HepG2 (cell line): ENCODE measurements around the gene MAFF. TPM values are rescaled to one million over a fixed set of nuclear protein-coding genes. Genes with fewer than 3 reads are reported as not detected.

Experiments
- ELF3 ChIP-seq: IDR thresholded peaks from 2 replicates; pipeline ENCODE4 v1.6.1; 2016; ENCODE audit warnings: missing genetic modification reagents, missing compliant biosample characterization
- ESRRA ChIP-seq: sonication (generic); formaldehyde crosslinking; IDR thresholded peaks from 2 replicates; pipeline ENCODE4 v1.5.1; 2020; ENCODE audit warnings: mild to moderate bottlenecking, low read depth, missing genetic modification reagents
- EZH2 ChIP-seq: conservative IDR thresholded peaks from 2 replicates; pipeline ENCODE4 v1.6.1; 2012; ENCODE audit warnings: mild to moderate bottlenecking, low read depth, low read length, moderate library complexity
- FOXK2 ChIP-seq: fragments of 450-650 bp; IDR thresholded peaks from 2 replicates; pipeline ENCODE4 v1.6.1; 2016
- GABPB1 ChIP-seq: IDR thresholded peaks from 2 replicates; pipeline ENCODE4 v1.6.1; 2016; ENCODE audit warnings: mild to moderate bottlenecking, missing genetic modification reagents, moderate library complexity, missing compliant biosample characterization
- KLF15 ChIP-seq: sonication (generic); formaldehyde crosslinking; IDR thresholded peaks from 2 replicates; pipeline ENCODE4 v1.8.1; 2023; ENCODE audit warnings: borderline replicate concordance, mild to moderate bottlenecking, inconsistent platforms, missing genetic modification reagents, mixed read lengths
- MATR3 ChIP-seq: sonication (generic); formaldehyde crosslinking; IDR thresholded peaks from 2 replicates; pipeline ENCODE4 v1.4.0; 2020; ENCODE audit warnings: missing genetic modification reagents
- POGZ ChIP-seq: sonication (generic); formaldehyde crosslinking; IDR thresholded peaks from 2 replicates; pipeline ENCODE4 v1.4.0; 2020; ENCODE audit warnings: mild to moderate bottlenecking, missing genetic modification reagents
- RARA ChIP-seq: IDR thresholded peaks from 2 replicates; pipeline ENCODE4 v1.6.1; 2016; ENCODE audit warnings: missing genetic modification reagents, missing compliant biosample characterization
- RXRB ChIP-seq: IDR thresholded peaks from 2 replicates; pipeline ENCODE4 v1.6.1; 2016; ENCODE audit warnings: borderline replicate concordance, missing genetic modification reagents, missing compliant biosample characterization
- XRCC5 ChIP-seq: fragments of 200-400 bp; formaldehyde crosslinking; optimal IDR thresholded peaks from 2 replicates; pipeline ENCODE3; 2017; ENCODE audit warnings: mild to moderate bottlenecking, low read length
- ZBTB20 ChIP-seq: sonication (generic); formaldehyde crosslinking; IDR thresholded peaks from 2 replicates; pipeline ENCODE4 v1.8.1; 2023; ENCODE audit warnings: missing genetic modification reagents, low read depth, mild to moderate bottlenecking, borderline replicate concordance
- ZC3H13 ChIP-seq: sonication (generic); formaldehyde crosslinking; IDR thresholded peaks from 2 replicates; pipeline ENCODE4 v1.8.1; 2023; ENCODE audit warnings: mild to moderate bottlenecking, missing genetic modification reagents, moderate library complexity
- ZNF253 ChIP-seq: sonication (generic); formaldehyde crosslinking; IDR thresholded peaks from 2 replicates; pipeline ENCODE4 v1.8.0; 2022; ENCODE audit warnings: mild to moderate bottlenecking, missing genetic modification reagents, borderline replicate concordance
- ZNF430 ChIP-seq: sonication (generic); formaldehyde crosslinking; IDR thresholded peaks from 2 replicates; pipeline ENCODE4 v1.9.0; 2021; ENCODE audit warnings: mild to moderate bottlenecking, missing genetic modification reagents
- ZNF562 ChIP-seq: sonication (generic); formaldehyde crosslinking; IDR thresholded peaks from 2 replicates; pipeline ENCODE4 v1.8.0; 2022; ENCODE audit warnings: missing genetic modification reagents, borderline replicate concordance
- ZNF678 ChIP-seq: sonication (generic); formaldehyde crosslinking; IDR thresholded peaks from 2 replicates; pipeline ENCODE4 v1.4.0; 2020; ENCODE audit warnings: mild to moderate bottlenecking, missing genetic modification reagents
- ZNF781 ChIP-seq: sonication (generic); formaldehyde crosslinking; IDR thresholded peaks from 2 replicates; pipeline ENCODE4 v1.5.1; 2020; ENCODE audit warnings: borderline replicate concordance, mild to moderate bottlenecking, missing genetic modification reagents; ENCODE audit errors: not compliant biosample characterization
- polyA plus RNA-seq, 8 experiments: library from polyadenylated mRNA; depleted of rRNA in 3 of 8; stranded (reverse) in 7 of 8; unstranded in 1 of 8; fragments of >200 nt; fragmentation: Illumina TruSeq in 4 of 8; extraction: Trizol in 4 of 8; gene quantifications; 2 replicates each; pipeline versions ENCODE4 v1.2.1 to v1.2.3, GENCODE V29; 2011 to 2016; ENCODE audit warnings: low read depth in 4 of 8, missing spikeins in 1 of 8, mixed read lengths in 1 of 8; ENCODE audit not compliant: insufficient read depth in 1 of 8
- total RNA-seq, 5 experiments: library from RNA; depleted of rRNA; stranded (reverse); fragments of >200 nt; fragmentation: Illumina TruSeq; extraction: Trizol; gene quantifications; 2 replicates each; pipeline ENCODE4 v1.2.3, GENCODE V29; 2016; ENCODE audit warnings: low read depth in 1 of 5
- TF ChIP-seq, protein P1 (sequence below): sonication (generic); formaldehyde crosslinking; conservative IDR thresholded peaks from 2 replicates; pipeline ENCODE4 v1.8.0; 2022; ENCODE audit warnings: mild to moderate bottlenecking, moderate library complexity, missing genetic modification reagents
- TF ChIP-seq, protein P2 (sequence below): fragments of 450-650 bp; IDR thresholded peaks from 2 replicates; pipeline ENCODE4 v1.6.1; 2017
- TF ChIP-seq, protein P3 (sequence below): sonication (generic); formaldehyde crosslinking; IDR thresholded peaks from 2 replicates; pipeline ENCODE4 v1.9.0; 2022; ENCODE audit warnings: low read depth, missing genetic modification reagents
- TF ChIP-seq, protein P4 (sequence below): sonication (generic); formaldehyde crosslinking; IDR thresholded peaks from 2 replicates; pipeline ENCODE4 v1.5.0; 2020; ENCODE audit warnings: mild to moderate bottlenecking, missing genetic modification reagents, moderate library complexity

MAFF gene
- total and polyA plus RNA-seq, 2 of the 13 experiments (the other 11 are each of a cell fraction or from before 2014, with no cell fraction given) = 5.4 to 14.3 TPM

DNA sequence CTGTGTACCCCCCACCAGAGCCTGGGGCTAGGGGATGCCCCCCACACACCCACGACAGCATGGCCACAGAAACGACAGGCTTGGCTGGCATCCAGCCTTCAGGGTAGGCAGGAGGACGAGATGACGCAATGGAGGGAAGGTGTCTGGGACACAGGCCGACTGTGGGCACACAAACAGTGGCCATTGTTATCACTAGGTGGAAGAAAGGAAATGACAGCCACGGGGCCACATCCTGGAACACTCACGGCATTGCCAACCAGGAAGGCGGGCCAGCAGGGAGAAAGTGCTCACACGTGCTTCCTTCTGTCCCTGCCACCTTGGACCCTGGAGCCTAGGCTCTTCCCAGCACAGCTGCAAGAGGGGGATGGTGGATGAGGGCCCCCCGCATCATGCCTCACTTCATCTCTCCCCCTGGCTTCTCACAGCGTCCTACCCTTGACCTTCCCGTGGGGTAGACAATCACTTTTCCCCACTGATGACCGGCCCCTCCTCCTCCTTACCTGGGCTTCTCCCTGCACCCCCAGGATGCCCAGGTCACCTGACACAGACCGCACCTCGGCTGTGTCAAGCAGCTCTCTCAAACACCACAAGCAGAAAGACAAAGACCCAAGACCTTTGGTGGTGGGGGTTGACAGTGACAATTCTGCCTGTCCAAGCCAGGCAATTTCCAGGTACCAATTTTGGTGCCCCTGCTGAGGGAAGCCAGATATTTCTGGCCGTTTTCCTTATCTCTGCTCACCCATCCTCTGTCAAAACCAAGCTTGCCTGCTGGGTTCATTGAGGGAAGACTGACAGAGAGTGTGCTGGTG is 28.8 kb upstream of the MAFF start (continued):
- TF ChIP-seq, protein P1, sequence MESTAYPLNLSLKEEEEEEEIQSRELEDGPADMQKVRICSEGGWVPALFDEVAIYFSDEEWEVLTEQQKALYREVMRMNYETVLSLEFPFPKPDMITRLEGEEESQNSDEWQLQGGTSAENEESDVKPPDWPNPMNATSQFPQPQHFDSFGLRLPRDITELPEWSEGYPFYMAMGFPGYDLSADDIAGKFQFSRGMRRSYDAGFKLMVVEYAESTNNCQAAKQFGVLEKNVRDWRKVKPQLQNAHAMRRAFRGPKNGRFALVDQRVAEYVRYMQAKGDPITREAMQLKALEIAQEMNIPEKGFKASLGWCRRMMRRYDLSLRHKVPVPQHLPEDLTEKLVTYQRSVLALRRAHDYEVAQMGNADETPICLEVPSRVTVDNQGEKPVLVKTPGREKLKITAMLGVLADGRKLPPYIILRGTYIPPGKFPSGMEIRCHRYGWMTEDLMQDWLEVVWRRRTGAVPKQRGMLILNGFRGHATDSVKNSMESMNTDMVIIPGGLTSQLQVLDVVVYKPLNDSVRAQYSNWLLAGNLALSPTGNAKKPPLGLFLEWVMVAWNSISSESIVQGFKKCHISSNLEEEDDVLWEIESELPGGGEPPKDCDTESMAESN (CRISPR knock-in tag) = 0 out of 2 replicates have a peak, but pooled peaks have one; percentile 3
- TF ChIP-seq ZNF781 = no peak
- TF ChIP-seq ZNF562 = no peak
- TF ChIP-seq ZNF253 (CRISPR knock-in tag) = 0 out of 2 replicates have a peak, but pooled peaks have one; percentile 45
- TF ChIP-seq ZNF430 (CRISPR knock-in tag) = no peak
- no peak for TF ChIP-seq ZBTB20 (CRISPR knock-in tag)
- no peak for TF ChIP-seq ZC3H13 (CRISPR knock-in tag)
- peak; percentile 70 for TF ChIP-seq ELF3 (CRISPR knock-in tag)
- TF ChIP-seq, protein P2, sequence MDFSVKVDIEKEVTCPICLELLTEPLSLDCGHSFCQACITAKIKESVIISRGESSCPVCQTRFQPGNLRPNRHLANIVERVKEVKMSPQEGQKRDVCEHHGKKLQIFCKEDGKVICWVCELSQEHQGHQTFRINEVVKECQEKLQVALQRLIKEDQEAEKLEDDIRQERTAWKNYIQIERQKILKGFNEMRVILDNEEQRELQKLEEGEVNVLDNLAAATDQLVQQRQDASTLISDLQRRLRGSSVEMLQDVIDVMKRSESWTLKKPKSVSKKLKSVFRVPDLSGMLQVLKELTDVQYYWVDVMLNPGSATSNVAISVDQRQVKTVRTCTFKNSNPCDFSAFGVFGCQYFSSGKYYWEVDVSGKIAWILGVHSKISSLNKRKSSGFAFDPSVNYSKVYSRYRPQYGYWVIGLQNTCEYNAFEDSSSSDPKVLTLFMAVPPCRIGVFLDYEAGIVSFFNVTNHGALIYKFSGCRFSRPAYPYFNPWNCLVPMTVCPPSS = no peak
- TF ChIP-seq, protein P3, sequence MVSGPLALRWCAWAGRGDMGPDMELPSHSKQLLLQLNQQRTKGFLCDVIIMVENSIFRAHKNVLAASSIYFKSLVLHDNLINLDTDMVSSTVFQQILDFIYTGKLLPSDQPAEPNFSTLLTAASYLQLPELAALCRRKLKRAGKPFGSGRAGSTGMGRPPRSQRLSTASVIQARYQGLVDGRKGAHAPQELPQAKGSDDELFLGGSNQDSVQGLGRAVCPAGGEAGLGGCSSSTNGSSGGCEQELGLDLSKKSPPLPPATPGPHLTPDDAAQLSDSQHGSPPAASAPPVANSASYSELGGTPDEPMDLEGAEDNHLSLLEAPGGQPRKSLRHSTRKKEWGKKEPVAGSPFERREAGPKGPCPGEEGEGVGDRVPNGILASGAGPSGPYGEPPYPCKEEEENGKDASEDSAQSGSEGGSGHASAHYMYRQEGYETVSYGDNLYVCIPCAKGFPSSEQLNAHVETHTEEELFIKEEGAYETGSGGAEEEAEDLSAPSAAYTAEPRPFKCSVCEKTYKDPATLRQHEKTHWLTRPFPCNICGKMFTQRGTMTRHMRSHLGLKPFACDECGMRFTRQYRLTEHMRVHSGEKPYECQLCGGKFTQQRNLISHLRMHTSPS (CRISPR knock-in tag) = peak; percentile 92
- TF ChIP-seq POGZ (CRISPR knock-in tag) = no peak
- TF ChIP-seq GABPB1 (CRISPR knock-in tag) = peak; percentile 55; the same call in 1 of the 2 replicates
- no peak for TF ChIP-seq ZNF678 (CRISPR knock-in tag)
- no peak for TF ChIP-seq EZH2
- TF ChIP-seq FOXK2 = no peak
- no peak for TF ChIP-seq ESRRA (CRISPR knock-in tag)
- TF ChIP-seq MATR3 = no peak
- TF ChIP-seq, protein P4, sequence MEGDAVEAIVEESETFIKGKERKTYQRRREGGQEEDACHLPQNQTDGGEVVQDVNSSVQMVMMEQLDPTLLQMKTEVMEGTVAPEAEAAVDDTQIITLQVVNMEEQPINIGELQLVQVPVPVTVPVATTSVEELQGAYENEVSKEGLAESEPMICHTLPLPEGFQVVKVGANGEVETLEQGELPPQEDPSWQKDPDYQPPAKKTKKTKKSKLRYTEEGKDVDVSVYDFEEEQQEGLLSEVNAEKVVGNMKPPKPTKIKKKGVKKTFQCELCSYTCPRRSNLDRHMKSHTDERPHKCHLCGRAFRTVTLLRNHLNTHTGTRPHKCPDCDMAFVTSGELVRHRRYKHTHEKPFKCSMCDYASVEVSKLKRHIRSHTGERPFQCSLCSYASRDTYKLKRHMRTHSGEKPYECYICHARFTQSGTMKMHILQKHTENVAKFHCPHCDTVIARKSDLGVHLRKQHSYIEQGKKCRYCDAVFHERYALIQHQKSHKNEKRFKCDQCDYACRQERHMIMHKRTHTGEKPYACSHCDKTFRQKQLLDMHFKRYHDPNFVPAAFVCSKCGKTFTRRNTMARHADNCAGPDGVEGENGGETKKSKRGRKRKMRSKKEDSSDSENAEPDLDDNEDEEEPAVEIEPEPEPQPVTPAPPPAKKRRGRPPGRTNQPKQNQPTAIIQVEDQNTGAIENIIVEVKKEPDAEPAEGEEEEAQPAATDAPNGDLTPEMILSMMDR (CRISPR knock-in tag) = no peak
- peak; percentile 49; the same call in 1 of the 2 replicates for TF ChIP-seq RARA
- 0 out of 2 replicates have a peak, but pooled peaks have one; percentile 8 for TF ChIP-seq RXRB (CRISPR knock-in tag)
- peak; percentile 45 for TF ChIP-seq XRCC5
- TF ChIP-seq KLF15 (CRISPR knock-in tag) = no peak
